AML-193 (cell line): ENCODE data around the gene MRPS22.
A peak's percentile ranks its signal among the peaks of the same experiment; 100 is the strongest.

Experiments
- DNase-seq, 2 experiments: peaks; one replicate each; lab custom pipeline; 2025; lab: John Stamatoyannopoulos, UW

MRPS22 gene

GRCh38 chr3:139343895-139344856, at the start of gene MRPS22:
Gene MRPS22, plus strand, starts transcription at chr3:139344020. Its CDS starts 7 bp downstream, at chr3:139344027.
- peak; percentile 95 to 96 for DNase-seq

GRCh38 chr3:139295040-139295439, 48.8 kb upstream of the MRPS22 start:
- DNase-seq = no peak

GRCh38 chr3:139296141-139296718, 47.6 kb upstream of the MRPS22 start:
- no peak for DNase-seq

- DNase-seq = no peak
Measured at GRCh38 chr3:139297588-139298311, 46.1 kb upstream of the MRPS22 start.

GRCh38 chr3:139299261-139300132, 44.3 kb upstream of the MRPS22 start:
- DNase-seq = no peak

GRCh38 chr3:139300416-139300815, 43.4 kb upstream of the MRPS22 start:
- no peak for DNase-seq

- no peak for DNase-seq
Measured at GRCh38 chr3:139301183-139301582, 42.6 kb upstream of the MRPS22 start.

GRCh38 chr3:139301654-139302053, 42.2 kb upstream of the MRPS22 start:
- no peak for DNase-seq

GRCh38 chr3:139302084-139302800, 41.6 kb upstream of the MRPS22 start:
- DNase-seq = no peak

- DNase-seq = no peak
Measured at GRCh38 chr3:139302801-139303113, 41.1 kb upstream of the MRPS22 start.

- DNase-seq = no peak
Measured at GRCh38 chr3:139303216-139303615, 40.6 kb upstream of the MRPS22 start.

- DNase-seq = no peak
Measured at GRCh38 chr3:139304383-139304782, 39.4 kb upstream of the MRPS22 start.

- DNase-seq = no peak
Measured at GRCh38 chr3:139306078-139306477, 37.7 kb upstream of the MRPS22 start.

GRCh38 chr3:139307072-139307491, 36.7 kb upstream of the MRPS22 start:
- no peak for DNase-seq

GRCh38 chr3:139307601-139308555, 35.9 kb upstream of the MRPS22 start:
- no peak for DNase-seq

- no peak for DNase-seq
Measured at GRCh38 chr3:139308560-139308959, 35.3 kb upstream of the MRPS22 start.

- DNase-seq = no peak
Measured at GRCh38 chr3:139309061-139309591, 34.7 kb upstream of the MRPS22 start.

- DNase-seq = no peak
Measured at GRCh38 chr3:139309880-139310279, 33.9 kb upstream of the MRPS22 start.

GRCh38 chr3:139310474-139310933, 33.3 kb upstream of the MRPS22 start:
- DNase-seq = no peak

GRCh38 chr3:139311557-139311956, 32.3 kb upstream of the MRPS22 start:
- no peak for DNase-seq
